Inflammatory macrophage (primary cell): Measurements from ENCODE around the gene SCN3A.

ENCODE experiments used
- DNase-seq, 2 donors: peaks; one replicate each; pipeline ENCODE4 v3.0.0-alpha.2; 2020 to 2022
- total RNA-seq, 18 experiments: gene quantifications; one replicate each; lab custom pipeline; 2026; ENCODE audit warnings: mixed read lengths in 6 of 18, inconsistent platforms in 2 of 18; lab: John Stamatoyannopoulos, UW

Gene SCN3A
- total RNA-seq: 0 to 0.81 (median 0.13) reads per million in 18 experiments

DNA sequence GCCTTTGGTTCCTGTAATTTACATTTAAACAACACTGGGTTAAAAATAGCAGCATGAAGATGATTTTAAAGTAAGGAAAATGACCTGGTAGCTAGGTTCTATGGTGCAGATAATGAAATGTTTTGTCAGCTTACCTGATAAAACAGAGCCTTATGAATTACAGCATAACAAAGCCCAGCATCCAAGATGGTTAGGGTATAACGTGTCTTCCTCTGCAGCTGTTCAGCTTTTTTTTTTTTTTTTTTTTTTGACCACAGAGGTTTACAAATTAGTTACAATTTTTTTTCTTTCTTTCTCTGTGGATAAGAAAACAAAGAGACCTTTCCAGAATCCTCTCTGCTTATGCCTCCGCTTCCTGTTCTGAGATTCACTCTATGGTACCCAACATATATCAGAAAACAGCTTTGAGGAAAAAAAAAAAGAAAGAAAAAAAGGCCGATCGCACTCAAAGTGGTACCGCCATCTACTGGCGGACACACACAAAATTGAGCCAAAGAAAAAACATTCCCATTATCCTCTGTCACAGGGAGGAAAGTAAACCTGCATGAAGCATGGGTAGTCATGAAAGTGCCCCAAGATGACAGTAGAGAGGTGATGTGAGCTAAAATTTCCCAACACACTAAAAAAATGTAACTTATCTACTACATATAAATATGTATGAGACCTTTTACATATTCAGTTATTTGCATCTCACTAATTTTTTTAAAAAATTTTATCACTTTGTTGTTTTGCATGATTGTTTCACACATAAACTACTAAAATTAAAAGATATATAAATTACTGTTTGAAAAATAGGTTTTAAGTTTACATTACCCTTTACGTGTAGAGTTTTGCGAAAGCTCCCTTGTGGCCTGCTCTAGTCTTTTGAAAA is at the start of gene SCN3A:
Gene SCN3A, minus strand, starts transcription at position 362 of the 871 bp plus-strand sequence. CDS start 27,656 bp downstream, outside the sequence.
- peak; percentile 4 to 11 for DNase-seq

DNA sequence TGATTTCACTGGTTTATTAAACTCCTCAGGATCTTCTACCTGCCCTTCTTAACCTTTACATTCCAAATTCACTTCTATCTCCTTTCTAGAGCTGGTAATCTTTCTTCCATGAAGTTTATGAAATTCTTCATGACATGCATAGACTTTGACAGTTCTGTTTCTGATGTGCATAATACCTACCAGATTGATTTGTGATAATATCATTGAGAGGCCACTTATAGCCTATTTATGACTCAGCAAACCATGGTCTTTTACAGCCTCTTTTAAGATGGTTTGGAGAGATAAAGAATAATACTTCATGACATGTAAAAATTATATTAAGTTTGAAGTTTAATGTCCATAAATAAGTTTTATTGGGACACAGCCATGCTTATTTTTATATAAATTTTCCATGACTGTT is 49.3 kb upstream of the SCN3A start:
- no peak for DNase-seq

DNA sequence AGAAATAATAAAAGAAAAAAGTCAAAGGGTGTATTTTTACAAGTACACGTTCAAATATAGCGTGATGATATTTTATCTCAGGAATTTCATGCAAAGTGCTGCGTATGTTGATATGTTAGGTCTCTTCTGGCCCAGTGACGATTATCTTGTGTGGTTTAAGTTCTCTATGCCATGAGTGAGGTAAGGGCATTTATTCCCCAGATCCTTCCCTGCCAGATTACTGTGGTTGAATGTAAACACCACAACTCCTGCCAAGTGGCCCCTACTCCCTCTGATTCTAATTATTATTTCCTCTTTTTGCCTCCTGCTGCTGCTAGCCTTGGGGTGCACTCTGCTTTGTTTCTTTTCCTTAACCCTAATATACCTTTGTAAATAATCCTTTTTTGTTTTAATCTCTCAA is 47.5 kb upstream of the SCN3A start:
- no peak for DNase-seq

DNA sequence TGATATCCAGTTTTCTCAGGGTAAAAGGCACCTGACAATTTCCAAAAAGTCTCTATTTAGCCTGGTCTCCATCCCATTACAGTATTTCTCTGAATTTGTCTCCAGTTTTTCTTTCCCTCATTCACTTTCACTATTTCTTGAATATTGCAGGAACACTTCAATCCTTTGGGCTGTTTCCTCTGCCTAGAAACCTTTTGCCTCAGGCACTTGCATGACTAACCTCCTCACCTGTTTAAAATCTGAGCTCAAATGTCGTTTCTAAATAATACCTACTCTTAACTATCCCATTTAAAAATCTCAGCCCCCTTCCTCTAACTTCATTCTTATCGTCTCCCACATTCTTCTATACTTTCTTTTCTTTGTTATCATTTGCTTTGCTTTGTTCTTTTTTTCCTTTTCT is 44.4 kb upstream of the SCN3A start:
- no peak for DNase-seq

DNA sequence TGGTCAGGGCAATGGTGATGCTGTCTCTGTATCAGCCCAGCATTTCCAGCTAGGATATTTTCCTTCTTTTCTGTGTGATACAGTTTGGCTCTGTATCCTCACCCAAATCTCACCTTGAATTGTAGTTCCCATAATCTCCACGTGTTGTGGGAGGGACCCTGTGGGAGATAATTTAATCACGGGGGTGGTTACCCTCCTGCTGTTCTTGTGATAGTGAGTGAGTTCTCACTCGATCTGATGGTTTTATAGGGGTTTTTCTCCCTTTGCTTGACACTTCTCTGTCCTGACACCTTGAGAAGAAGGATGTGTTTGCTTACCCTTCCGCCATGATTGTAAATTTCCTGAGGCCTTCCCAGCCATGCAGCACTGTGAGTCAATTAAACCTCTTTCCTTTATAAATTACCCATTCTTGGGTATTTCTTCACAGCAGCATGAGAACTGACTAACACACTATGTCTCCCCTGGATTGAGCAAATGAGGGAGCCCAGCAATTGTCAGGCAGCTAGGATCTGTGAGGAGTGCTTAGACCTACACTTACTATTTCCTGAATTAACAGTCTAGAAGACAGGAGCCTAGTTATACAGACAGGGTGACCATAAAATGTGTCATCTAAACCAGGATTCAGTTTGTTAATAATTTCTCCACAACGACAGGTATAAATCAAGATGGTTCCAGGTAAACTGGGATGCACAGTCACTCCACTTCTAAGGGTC is 41.4 kb upstream of the SCN3A start:
- DNase-seq: no peak

DNA sequence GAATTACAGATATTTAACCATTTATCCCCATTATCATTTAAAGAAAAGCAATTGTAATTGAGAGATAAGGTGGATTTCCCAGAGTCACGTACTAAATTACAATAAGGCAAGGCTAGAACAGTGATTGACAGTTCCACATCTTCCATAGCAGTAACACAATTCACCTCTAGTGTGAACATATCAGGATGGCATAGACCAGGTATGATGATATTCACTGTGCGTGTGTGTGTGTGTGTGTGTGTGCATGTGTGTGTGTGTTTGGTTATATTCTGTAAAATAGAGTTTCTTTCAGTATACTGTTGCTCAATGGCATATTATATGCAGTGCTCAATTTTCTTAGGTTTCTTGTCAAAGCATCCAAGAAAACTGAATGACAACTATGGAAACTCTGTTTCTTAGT is 37.1 kb upstream of the SCN3A start:
- no peak for DNase-seq

DNA sequence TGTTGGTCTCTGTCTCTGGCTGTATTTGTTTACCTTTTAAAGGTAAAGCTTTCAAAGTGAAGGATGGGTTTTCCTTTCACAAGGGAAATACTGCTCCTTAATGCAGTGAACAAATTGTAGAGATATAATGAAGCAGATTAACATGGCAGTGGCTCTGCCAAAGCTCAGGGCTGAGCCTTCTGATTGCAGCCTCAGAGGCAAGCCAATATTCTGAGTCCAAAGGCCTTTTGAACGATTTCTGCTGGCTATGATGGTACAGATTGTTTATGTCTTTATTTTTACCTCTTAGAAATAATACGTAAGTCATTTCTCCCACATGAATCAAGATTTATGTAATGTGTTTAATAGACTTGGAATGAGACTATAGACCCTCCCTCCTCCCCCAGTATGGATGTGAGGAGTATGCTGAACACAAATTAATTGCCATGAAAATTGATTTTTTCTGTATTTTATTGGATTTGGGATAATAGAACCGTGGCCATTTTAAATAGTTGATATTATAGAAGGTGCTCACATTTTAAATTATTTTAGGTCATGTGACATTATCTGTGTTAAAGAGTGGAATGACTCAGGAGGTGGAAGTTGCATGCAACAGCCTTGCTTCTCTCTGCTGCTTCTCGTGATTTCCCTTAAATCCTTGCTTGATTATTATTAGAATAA is 36.1 kb upstream of the SCN3A start:
- DNase-seq: no peak

DNA sequence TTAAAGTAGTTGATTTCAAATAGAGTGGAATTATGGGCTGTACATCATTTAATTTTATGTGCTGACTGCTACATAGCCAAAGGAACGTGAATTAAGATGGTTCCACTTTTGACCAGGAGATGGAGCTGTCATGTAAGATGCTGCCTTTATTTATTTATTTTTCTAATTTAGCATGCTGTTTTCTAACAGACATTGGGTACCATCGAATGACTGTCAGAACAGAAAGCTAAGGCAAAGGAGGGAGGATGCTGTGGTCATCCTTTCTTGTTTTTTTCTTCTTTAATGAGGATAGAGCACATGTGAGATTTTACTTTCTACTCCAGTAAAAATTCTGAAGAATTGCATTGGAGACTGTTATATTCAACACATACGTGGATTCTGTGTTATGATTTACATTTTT is 35.4 kb upstream of the SCN3A start, which contains the start of gene SCN2A:
Gene SCN2A, plus strand, starts transcription at position 185 of the 400 bp plus-strand sequence. CDS start 56,410 bp downstream, outside the sequence.
- peak; percentile 39 to 46 for DNase-seq

DNA sequence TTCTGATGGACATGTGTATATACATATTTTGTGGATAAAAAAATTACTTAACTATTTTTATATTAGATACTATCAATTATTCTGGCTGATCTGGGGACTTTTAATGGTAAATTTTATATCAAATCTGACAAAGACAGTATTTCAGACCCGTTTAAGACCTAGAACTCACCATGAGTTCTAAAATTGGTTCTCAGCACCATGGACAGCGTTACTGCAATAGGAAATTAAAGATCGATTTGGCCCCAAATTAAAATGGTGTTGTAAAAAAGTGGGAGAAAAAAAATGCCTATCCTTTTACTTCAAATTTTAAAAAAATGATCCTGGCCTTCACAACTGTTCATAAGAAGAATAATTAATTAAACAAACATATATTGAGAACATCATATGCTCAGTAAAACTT is 34.4 kb upstream of the SCN3A start:
- DNase-seq: no peak

DNA sequence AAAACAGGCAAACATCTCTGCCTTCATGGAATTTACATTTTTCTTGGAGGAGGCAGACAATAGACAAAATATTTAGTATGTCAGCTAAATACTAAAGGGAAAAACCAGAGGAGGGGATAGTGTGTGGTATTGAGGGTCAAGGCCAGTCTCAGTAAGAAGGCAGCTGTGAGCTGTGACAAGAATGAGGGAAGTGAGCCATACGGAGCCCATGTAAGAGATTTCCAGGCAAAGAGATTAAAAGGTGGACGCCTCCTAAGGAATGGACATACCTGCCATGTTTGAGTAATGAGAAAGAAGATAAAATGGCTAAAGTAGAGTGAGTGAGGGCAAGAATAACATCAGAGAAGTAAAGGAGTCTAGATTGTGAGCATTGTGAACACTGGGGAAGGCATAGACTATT is 33.2 kb upstream of the SCN3A start:
- no peak for DNase-seq

DNA sequence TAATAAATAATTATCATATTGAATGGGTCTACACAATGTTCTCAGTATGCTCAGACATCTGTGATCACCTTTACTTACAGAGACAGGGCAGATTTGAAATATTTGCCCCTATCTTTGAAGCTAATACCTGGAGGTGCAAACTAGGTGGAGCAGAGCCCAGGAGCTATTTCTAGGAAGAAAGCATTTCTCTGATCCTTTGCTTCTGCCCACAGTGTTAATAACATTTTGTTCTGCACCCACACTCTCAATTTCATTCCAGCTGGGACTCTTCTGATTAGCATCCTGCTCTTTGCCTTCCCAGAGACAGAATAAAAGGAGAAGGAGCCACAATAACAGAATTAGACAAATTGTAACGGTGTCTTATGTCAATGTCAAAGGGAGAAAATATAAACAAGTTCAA is 23.7 kb upstream of the SCN3A start:
- no peak for DNase-seq

DNA sequence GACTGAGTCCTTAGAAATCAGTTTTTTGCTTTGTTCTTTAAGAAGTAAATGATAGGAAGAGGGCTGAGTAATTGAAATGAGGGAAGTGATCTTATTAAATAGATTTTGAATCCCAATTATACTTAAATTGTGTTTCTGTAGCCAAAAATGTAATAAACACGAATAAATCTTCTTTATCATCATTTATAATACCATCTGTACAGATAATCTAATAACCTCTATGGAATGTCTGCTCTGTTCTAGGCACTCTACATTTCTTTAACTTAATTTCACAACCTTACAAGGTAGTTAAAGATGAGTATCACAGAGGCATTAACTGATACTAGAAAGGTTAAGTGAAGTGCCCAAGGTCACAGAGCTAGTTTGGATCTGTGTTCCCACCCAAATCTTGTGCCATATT is 21.1 kb upstream of the SCN3A start:
- no peak for DNase-seq

DNA sequence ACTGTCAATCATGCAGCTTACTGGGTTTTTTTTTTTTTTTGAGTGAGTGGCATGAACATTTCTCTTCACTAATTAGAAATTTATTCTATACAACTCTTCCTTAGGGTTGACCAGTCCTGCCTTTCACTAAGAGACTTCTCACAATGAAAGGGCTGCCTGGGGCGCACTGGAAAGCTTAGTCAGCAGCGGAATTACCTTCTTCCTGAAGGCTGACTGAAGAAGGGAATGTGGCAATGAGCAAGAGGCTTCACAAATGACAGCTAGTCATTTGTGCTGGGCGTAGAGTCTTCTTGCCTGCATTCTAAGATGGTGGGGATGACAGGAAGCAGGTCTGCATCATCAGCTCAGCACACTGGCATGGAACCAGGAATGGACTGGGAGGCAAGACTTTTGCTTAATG is 15.6 kb upstream of the SCN3A start:
- no peak for DNase-seq

DNA sequence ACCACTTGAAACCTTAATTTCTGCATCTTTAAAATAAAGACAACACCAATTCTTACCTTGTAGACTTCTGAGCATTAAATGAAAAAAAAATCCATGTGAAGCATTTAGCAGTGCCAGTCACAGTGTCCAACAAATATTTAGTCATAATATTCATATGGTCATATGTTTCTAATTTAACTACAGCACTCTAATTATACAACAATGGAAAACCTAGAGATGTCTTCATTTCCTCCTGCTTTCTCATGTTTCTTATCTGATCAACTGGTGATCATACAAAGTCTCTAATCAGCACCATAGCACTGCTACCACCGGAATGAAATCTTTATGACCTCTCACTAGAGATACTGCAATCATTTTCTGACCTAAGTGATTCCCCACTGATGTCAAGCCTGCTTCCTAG is 10.2 kb upstream of the SCN3A start:
- DNase-seq: no peak

DNA sequence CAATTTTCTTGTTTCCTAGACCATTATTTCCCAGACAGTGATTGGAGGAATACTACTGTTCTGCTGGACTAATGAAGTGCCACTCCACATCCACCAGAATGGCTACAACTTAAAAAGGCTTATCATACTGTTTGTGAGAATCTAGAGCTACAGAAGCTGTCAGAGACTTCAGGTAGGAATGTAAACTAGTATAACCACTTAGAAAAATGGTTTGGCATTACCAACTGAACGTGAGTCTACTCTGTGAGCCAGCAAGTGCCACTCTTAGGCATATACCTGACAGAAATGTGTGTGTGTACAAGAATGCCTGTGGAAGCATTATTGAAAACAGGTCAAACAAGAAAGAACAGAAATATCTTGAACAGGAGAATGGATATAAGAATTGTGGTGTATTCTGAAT is 4.2 kb upstream of the SCN3A start:
- no peak for DNase-seq

DNA sequence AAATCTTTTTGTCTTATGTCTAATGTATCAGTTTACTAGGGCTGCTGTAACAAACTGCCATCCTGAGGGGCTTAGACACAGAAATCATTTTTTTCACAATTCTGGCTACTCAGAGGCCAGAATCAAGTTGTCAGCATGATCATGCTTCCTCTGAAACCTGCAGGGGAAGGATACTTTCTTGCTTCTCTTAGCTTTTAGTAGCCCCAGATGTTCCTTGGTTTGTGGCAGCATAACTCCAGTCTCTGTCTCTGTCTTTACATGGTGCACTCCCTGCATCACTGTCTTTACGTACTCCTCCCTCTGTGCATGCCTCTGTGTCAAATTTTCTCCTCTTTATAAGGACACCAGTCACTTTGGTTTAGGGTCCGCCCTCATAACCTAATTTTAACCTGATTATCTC is 2.0 kb upstream of the SCN3A start:
- no peak for DNase-seq

DNA sequence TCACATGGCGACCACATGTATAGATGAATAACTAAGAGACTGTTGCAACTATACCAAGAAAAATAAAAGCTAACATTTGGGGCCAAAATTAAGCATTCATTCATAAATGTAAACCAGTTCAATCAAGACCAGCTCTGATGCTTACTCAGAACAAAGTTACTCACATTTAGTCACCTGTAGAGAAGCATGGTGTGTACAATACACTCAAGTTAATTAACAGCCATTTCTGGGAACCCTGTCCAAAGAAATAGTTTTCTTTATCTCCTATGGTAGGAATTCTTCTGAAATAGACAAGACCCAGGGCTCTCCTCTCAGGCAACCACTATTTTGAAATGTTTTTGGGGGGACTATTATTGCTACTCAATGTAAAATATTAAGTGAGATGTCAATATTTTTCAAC is 1.6 kb downstream of the SCN3A start:
- no peak for DNase-seq

DNA sequence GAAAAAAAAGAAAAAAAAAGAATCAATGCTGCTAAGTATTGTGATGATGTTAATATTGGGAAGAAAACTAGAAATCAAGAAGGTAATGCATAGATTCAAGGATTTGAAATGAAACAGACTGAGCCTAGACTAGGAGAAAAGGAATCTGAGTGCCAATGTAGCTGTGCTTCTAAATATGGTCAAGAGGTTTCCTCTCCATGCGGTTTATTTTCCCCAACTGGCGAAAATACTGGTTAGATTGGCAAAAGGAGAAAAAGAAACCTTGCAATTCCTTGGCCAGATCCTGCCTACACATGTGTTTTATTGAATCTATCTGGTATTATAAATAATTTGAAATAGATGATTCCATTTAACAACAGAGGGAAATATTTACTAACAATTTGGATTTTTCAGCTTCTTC is 5.7 kb downstream of the SCN3A start:
- DNase-seq: no peak

DNA sequence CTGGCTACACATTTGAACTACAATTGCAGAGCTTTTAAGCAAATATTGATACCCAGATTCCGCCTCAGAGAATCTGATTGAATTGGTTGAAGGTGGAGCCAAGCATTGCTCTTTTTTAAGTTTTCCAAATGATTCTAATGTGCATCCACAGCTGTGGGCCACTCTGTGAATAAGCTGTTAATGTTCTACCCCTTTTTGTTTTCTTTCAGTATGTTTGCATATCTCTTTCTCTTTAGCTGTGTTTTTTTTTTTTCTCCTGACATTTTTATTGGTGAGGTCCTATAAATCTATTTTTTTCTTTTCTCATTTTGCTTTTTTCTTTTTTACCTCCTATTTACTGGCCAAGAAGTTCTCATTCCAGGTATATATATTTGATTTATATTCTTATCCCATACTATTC is 6.5 kb downstream of the SCN3A start:
- no peak for DNase-seq

DNA sequence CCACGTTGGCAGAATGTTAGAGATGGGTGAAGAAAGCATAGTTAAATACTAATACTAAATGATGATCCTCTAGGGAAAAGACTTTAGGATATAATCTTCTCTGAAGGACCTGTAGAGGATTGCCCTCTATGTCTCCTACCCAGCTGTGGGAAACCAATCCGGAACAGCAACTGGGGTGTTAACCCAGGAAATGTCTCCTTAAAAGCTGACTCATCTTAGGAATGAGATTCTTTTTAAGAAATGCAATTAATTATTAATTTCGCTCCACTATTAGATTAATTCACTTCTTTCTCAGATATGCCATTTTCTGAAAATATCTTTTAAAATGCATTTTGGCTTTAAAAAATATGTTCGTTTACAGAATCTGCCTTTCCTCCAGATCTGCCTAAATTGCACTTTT is 7.4 kb downstream of the SCN3A start:
- DNase-seq: no peak

DNA sequence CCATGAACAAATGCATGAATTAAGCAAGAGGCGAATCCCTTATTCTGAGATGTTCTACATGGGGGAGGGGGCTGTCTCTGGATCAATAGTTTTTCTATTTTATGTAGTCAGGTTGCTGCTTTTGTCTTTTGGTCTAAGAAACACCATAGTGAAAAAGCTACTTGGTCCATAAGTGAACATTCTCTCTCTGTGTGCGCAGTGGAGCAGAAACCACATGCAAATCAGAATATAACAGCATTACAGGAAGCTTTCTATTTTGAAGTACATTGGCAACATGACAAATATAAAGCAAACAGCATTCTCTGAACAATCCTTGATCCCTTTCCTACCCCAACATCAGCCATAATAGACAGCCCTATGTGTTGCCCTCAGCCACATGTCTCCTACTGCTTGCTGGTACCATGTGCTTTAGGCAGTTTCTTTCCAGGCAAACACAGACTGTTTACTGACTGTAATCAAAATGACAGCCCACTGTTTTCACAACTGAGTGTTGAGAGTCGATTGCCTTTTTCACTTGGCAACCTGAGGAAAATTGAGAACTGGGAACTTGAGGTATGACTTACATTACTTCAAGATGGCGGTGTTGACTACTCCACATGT is 10.6 kb downstream of the SCN3A start:
- no peak for DNase-seq

DNA sequence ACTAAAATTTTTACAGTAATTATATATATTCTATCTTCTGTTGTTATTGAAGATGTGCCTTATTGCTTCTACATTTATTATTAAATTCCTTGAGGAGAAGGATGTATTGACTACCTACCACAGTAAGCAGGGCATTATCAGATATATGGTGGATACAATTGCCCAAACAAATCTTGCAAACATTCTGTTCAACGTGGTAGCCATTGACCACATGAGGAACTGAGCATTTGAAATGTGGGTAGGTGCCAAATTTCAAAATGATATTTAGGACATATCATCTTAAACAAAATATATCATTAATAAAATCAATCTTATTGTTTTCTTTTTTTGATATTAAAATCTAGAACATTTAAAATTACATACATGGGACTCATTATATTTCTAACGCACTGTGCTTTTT is 11.1 kb downstream of the SCN3A start:
- no peak for DNase-seq
